Fibroblast of pulmonary artery (primary cell): ENCODE measurements around the gene EXT2.
A peak's percentile ranks its signal among the peaks of the same experiment; 100 is the strongest.

ENCODE experiments used
- DNase-seq: peaks from one replicate; pipeline ENCODE4 v3.0.0-alpha.2; 2010; ENCODE audit warnings: low read depth
- H3K4me3 ChIP-seq: replicated peaks from 2 replicates; pipeline ENCODE4 v1.5.1; 2011; ENCODE audit warnings: low read depth, mild to moderate bottlenecking, control low read depth, low read length, moderate library complexity
- TF ChIP-seq, protein P1 (sequence below): IDR thresholded peaks from 2 replicates; pipeline ENCODE4 v1.5.1; 2011; ENCODE audit warnings: mild to moderate bottlenecking, control low read depth, low read length, inconsistent platforms; ENCODE audit errors: missing control alignments

Gene EXT2

DNA sequence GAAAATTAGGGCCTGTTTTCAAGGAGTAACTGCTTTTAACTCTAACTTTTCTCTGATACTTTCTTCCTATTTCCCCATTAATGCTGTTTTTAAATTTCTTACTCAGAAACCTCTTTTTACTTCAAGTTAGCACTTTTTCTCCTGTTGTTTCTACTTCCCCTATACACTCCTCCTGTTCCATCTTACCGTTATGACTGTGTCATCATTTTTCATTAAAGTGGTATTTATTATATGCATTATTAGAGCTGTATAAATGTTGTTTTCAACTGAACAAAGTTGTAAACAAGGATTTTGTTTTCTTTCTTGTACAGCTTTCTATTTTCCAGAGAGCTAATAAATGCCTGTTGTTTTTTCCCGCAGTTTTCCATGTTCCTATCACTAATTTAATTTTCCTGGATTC lies 84.6 kb downstream of the EXT2 start:
- no peak for DNase-seq
- no peak overlapping the region for H3K4me3 ChIP-seq
- TF ChIP-seq, protein P1, sequence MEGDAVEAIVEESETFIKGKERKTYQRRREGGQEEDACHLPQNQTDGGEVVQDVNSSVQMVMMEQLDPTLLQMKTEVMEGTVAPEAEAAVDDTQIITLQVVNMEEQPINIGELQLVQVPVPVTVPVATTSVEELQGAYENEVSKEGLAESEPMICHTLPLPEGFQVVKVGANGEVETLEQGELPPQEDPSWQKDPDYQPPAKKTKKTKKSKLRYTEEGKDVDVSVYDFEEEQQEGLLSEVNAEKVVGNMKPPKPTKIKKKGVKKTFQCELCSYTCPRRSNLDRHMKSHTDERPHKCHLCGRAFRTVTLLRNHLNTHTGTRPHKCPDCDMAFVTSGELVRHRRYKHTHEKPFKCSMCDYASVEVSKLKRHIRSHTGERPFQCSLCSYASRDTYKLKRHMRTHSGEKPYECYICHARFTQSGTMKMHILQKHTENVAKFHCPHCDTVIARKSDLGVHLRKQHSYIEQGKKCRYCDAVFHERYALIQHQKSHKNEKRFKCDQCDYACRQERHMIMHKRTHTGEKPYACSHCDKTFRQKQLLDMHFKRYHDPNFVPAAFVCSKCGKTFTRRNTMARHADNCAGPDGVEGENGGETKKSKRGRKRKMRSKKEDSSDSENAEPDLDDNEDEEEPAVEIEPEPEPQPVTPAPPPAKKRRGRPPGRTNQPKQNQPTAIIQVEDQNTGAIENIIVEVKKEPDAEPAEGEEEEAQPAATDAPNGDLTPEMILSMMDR, result no peak

DNA sequence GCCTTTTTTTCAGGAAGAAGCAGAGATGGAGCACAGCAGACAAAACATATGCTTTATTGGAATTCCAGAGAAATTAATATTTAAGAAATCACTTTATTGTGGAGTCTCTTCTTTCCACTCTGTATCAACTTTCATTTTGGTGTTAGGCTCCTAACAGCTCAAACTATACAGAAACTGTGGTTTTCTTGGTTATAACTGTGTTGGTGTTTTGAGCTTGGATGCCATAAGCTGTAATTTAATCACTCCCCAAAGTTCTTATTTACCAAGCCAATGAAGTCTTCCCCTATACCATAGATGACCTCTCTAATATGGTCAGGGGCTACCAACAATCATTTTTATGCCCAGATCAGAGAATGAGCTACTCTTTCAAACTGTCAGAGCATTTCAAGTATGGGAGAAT lies 90.0 kb downstream of the EXT2 start:
- no peak overlapping the region for H3K4me3 ChIP-seq
- TF ChIP-seq, protein P1, result no peak
- DNase-seq, result no peak

DNA sequence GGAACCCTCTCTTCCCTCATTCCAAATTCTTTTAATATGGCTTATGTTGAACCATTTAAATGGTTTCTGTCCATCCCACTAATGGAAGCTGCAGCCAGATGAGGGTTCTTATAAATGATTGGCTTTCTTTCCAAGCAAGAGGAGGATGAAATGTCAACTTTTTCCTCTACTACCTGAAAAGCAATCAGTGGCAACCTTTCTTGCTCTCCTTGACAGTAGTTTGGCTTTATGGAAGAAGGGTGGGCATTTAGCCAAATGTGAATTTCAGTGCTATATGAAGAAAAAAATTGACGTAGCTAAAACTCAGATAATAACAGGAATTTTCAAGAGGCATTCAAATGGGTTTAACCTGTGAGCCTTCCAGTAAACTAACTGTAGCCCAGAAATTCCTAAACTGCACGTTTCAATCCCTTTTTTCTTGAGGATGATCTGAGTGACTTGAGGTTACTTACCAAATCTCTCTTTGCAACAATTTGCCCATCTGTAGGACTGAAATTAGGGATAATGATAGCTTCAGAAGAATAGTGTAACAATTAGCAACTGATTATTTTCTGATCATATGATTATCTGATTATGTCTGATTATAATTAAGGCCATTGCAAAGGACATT lies 90.9 kb downstream of the EXT2 start:
- DNase-seq, result no peak
- TF ChIP-seq, protein P1, result no peak
- H3K4me3 ChIP-seq, result no peak overlapping the region

DNA sequence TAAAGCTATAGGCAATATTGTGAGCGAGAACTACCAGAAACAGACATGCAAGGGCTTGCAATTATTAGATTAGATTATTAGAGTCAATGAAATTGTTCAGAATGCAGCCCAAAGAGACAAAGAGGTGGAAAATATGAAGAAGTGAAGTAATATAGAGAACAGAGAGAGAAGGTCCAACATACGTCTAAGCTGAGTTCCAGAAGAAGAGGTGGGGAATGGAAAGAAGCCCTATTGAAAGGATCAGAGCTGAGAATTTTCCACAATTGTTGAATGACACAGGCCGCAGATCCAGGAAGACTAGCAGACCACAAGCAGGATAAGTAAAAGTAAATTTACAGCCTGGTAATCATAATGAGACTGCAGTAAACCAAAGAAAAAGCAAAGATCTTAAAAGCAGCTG lies 93.2 kb downstream of the EXT2 start:
- TF ChIP-seq, protein P1, result no peak
- DNase-seq, result peak; percentile 36
- no peak overlapping the region for H3K4me3 ChIP-seq

DNA sequence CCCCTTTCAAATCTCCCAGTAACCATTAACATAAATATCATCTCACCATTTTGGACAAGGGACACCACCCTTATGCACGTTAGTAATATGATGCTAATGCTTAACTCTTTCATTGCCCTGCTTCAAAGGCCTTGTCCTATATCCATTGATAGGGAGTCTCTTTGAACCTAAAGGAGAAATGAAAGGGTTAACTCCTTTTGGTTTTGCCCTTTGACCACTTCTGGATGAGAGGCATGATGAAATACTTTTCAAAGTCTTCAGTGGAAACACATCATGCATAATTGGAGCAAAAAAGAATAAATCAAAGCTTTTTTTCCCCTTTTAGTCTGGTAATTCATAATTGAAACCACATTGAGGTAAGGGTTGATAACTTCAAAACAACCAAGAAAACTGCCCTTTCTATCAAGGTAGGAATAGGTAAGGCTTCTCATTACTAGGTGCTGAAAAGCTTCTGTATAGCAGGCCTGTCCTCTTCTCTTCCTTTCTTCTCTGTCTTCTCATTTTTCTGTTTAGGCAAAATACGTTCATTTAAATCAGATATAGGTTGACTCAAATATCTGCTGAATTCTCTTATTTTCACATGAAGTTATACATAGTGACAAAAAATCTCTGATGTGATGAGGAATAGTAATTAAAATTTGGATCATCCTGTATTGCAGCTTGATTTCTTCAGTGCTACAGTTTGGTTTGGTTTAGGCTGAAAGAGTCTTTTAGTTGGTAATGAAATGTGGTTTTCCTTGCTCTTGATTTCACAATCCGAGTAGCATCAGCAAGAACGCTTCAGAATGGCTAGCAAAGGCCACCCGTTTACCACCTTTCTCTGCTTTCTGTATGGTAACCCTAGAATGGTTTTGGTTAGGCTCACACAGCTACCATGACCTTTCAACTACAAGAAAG lies 94.8 kb downstream of the EXT2 start:
- DNase-seq, result no peak
- no peak overlapping the region for H3K4me3 ChIP-seq
- TF ChIP-seq, protein P1, result no peak

DNA sequence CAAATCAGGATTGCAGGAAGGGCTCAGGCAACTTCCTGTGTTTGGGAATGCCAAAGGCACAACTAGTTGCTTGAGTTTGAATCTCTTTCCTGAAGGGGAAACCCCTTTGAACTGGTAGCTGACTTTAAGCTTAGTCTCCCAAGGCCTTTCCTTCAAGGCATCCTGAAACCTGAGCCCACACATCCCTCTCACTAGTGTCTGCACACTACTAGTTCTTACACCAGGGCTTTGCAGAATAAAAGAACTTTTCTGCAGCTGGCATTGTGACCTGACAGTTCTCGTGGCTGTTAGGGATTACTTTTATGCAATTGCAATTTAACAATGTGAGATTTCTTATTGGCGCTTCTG lies 95.4 kb downstream of the EXT2 start:
- no peak for DNase-seq
- TF ChIP-seq, protein P1, result no peak
- H3K4me3 ChIP-seq, result no peak overlapping the region
